ENCODE data around the gene CACNA1H.

GRCh38 chr16:1175566-1176279 is 22.8 kb downstream of the CACNA1H start:
- TF ChIP-seq EZH2 (IDR thresholded peaks at IDR 0.05; ENCODE audit: low read depth, low read length, severe bottlenecking) (no peak), CTCF (IDR thresholded peaks at IDR 0.05; ENCODE audit: control extremely low read depth in 1 of 3, insufficient read depth in 1 of 3, low read depth in 1 of 3, low read length in 3 of 3) (no peak), JUND (IDR thresholded peaks at IDR 0.05; ENCODE audit: low read length) (no peak), FOSL1 (IDR thresholded peaks at IDR 0.05; ENCODE audit: insufficient read depth, low read depth, low read length) (no peak), SRF (IDR thresholded peaks at IDR 0.05; ENCODE audit: low read depth, low read length) (no peak), EGR1 (IDR thresholded peaks at IDR 0.05; ENCODE audit: borderline replicate concordance, low read depth, low read length) (no peak), JUN (IDR thresholded peaks at IDR 0.05; ENCODE audit: low read depth, low read length) (no peak), POLR2A (IDR thresholded peaks at IDR 0.05; ENCODE audit: control extremely low read depth in 1 of 2, low read depth in 2 of 2, low read length in 2 of 2) (no peak), CHD2 (IDR thresholded peaks at IDR 0.05; ENCODE audit: low read length) (no peak)
